GM19395 (cell line): Measurements from ENCODE around the gene UNC45A.
A peak's percentile ranks its signal among the peaks of the same experiment; 100 is the strongest.

Experiments used
- ATAC-seq: cut with Tn5 transposase; IDR thresholded peaks from one replicate; pipeline ENCODE4 v1.9.1; 2021; ENCODE audit warnings: mild to moderate bottlenecking, moderate library complexity; ENCODE audit not compliant: unreplicated experiment

The UNC45A gene

GRCh38 chr15:90942354-90943120 lies 7.5 kb downstream of the UNC45A start:
- ATAC-seq: no peak

- no peak for ATAC-seq
These were observed 10.0 kb downstream of the UNC45A start for GRCh38 chr15:90945091-90945490.

GRCh38 chr15:90946538-90946937 lies 11.5 kb downstream of the UNC45A start:
- ATAC-seq: no peak

GRCh38 chr15:90946941-90947576 lies 12.0 kb downstream of the UNC45A start:
- no peak for ATAC-seq

- ATAC-seq: no peak
These were observed 12.7 kb downstream of the UNC45A start for GRCh38 chr15:90947577-90948357.

- no peak for ATAC-seq
These were observed 13.4 kb downstream of the UNC45A start for GRCh38 chr15:90948506-90948905.

GRCh38 chr15:90949979-90950675 lies 15.0 kb downstream of the UNC45A start:
- no peak for ATAC-seq

- ATAC-seq: no peak
These were observed 15.6 kb downstream of the UNC45A start for GRCh38 chr15:90950676-90951075.

GRCh38 chr15:90952901-90953677 lies 18.0 kb downstream of the UNC45A start:
- ATAC-seq: no peak

GRCh38 chr15:90953947-90954711 lies 19.0 kb downstream of the UNC45A start:
- ATAC-seq: no peak

GRCh38 chr15:90954712-90955623 lies 19.9 kb downstream of the UNC45A start, which contains the start of gene RCCD1:
RCCD1 (plus strand) TSS chr15:90954884; CDS start chr15:90956735, 1,851 bp downstream.
- peak; percentile 95 for ATAC-seq

GRCh38 chr15:90955624-90956273 lies 20.7 kb downstream of the UNC45A start:
- no peak for ATAC-seq

GRCh38 chr15:90956274-90957030 lies 21.4 kb downstream of the UNC45A start:
- no peak for ATAC-seq

- ATAC-seq: no peak
These were observed 22.1 kb downstream of the UNC45A start for GRCh38 chr15:90957031-90957790.

- no peak for ATAC-seq
These were observed 22.7 kb downstream of the UNC45A start for GRCh38 chr15:90957791-90958190.

GRCh38 chr15:90959028-90959595 lies 24.0 kb downstream of the UNC45A start:
- no peak for ATAC-seq
